ENCODE data around the gene TBX4.

DNA sequence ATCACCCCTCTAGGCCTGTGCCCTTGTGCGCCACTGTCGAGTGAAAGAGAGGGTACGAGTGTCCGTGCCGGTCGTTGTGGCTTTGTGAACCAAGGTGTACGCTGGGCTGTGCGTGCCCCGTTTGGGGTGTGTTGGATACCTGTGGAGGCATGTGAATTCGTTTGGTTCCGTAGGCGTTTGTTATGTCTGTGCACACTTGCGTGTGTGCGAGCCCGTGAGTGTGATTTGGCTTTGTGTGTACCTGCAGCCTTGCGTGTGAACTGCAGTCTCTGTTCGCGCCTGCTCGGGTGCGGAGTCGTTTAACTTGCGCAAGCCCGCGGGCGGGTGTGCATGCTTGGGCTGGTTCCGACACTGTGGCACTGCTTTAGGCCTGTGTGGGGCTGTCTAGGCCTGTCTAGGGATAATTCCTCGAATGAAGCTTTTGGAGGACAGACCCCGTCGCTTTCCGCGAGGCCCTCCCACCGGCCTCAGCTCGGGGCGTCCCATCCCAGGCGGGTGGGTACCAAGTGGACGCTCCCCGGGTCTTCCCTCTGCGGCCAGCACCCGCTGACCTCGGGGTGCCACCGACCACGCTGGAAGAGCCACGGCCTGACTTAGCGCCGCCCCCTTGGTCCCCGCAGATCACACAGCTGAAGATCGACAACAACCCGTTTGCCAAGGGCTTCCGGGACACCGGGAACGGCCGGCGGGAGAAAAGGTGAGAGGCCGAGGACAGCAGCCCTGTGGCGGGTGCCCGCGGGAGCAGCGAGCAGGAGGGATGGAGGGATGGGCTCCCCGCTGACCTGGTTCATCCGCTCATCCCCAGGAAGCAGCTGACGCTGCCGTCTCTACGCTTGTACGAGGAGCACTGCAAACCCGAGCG lies 48.2 kb upstream of the TBX4 start:
- no peak for TF ChIP-seq EZH2phosphoT487 (IDR thresholded peaks at IDR 0.05; ENCODE audit: borderline replicate concordance)
- TF ChIP-seq, protein P1, sequence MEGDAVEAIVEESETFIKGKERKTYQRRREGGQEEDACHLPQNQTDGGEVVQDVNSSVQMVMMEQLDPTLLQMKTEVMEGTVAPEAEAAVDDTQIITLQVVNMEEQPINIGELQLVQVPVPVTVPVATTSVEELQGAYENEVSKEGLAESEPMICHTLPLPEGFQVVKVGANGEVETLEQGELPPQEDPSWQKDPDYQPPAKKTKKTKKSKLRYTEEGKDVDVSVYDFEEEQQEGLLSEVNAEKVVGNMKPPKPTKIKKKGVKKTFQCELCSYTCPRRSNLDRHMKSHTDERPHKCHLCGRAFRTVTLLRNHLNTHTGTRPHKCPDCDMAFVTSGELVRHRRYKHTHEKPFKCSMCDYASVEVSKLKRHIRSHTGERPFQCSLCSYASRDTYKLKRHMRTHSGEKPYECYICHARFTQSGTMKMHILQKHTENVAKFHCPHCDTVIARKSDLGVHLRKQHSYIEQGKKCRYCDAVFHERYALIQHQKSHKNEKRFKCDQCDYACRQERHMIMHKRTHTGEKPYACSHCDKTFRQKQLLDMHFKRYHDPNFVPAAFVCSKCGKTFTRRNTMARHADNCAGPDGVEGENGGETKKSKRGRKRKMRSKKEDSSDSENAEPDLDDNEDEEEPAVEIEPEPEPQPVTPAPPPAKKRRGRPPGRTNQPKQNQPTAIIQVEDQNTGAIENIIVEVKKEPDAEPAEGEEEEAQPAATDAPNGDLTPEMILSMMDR (conservative IDR thresholded peaks at IDR 0.05; ENCODE audit: low read length), result no peak
